ENCODE measurements around the gene CELF2.

- no peak for TF ChIP-seq CTCF (IDR thresholded peaks at IDR 0.05; ENCODE audit: poor library complexity, severe bottlenecking)
- no peak for TF ChIP-seq EZH2 (IDR thresholded peaks at IDR 0.05; ENCODE audit: borderline replicate concordance, insufficient read depth, low read length, poor library complexity, severe bottlenecking)
- TF ChIP-seq EP300 (conservative IDR thresholded peaks at IDR 0.05; ENCODE audit: poor library complexity, severe bottlenecking) = no peak
- TF ChIP-seq MXI1 (conservative IDR thresholded peaks at IDR 0.05; ENCODE audit: poor library complexity, severe bottlenecking) = no peak
- no peak for TF ChIP-seq REST (IDR thresholded peaks at IDR 0.05; ENCODE audit: borderline replicate concordance)
- no peak for TF ChIP-seq TAF1 (IDR thresholded peaks at IDR 0.05; ENCODE audit: low read depth)
- TF ChIP-seq POLR2AphosphoS5 (IDR thresholded peaks at IDR 0.05) = no peak
These were observed 58.5 kb downstream of the CELF2 start for GRCh38 chr10:11076221-11076620.
